K562 (cell line): ENCODE data around the gene ZNF429. TPM values are rescaled to one million over a fixed set of nuclear protein-coding genes. Genes with fewer than 3 reads are reported as not detected.

Source experiments
- CREB3 ChIP-seq: fragments of 450-650 bp; conservative IDR thresholded peaks from 2 replicates; pipeline ENCODE4 v1.6.1; 2016; ENCODE audit warnings: missing genetic modification characterization, low read depth, mild to moderate bottlenecking, missing compliant biosample characterization, moderate library complexity
- CTCF ChIP-seq, 3 experiments: IDR thresholded peaks in 2 of 3; conservative IDR thresholded peaks in 1 of 3; 2 replicates each; pipeline ENCODE4 v1.5.1; 2011 to 2012; ENCODE audit warnings: low read length in 3 of 3, mild to moderate bottlenecking in 3 of 3, control low read depth in 2 of 3, improper control_type of control experiment in 1 of 3, inconsistent platforms in 1 of 3, low read depth in 1 of 3, mixed read lengths in 1 of 3, moderate library complexity in 1 of 3; ENCODE audit not compliant: insufficient read depth in 2 of 3
- FOS ChIP-seq: IDR thresholded peaks from 3 replicates; pipeline ENCODE4 v1.6.1; 2011; ENCODE audit not compliant: insufficient read length; ENCODE audit errors: extremely low read depth
- FOXM1 ChIP-seq, 2 experiments: fragments of 450-650 bp in 1 of 2; sonication (generic) in 1 of 2; formaldehyde crosslinking in 1 of 2; IDR thresholded peaks; 2 replicates each; pipeline versions ENCODE4 v1.6.1 to v1.9.0; 2017 to 2022; ENCODE audit warnings: low read depth in 2 of 2, mild to moderate bottlenecking in 2 of 2, missing genetic modification reagents in 1 of 2, moderate library complexity in 1 of 2
- L3MBTL2 ChIP-seq: fragments of 450-650 bp; IDR thresholded peaks from 2 replicates; pipeline ENCODE4 v1.6.1; 2016; ENCODE audit warnings: mild to moderate bottlenecking, moderate library complexity
- MAZ ChIP-seq, 2 experiments: fragments of 450-650 bp in 1 of 2; sonication (generic) in 1 of 2; formaldehyde crosslinking; IDR thresholded peaks in 1 of 2; conservative IDR thresholded peaks in 1 of 2; 2 replicates each; pipeline versions ENCODE4 v1.4.0 to v1.5.0; 2020; ENCODE audit warnings: mild to moderate bottlenecking in 1 of 2, missing genetic modification reagents in 1 of 2
- MEIS2 ChIP-seq: fragments of 450-650 bp; IDR thresholded peaks from 2 replicates; pipeline ENCODE4 v1.6.1; 2014; ENCODE audit warnings: mild to moderate bottlenecking; ENCODE audit not compliant: partially characterized antibody
- NR0B1 ChIP-seq: fragments of 450-650 bp; IDR thresholded peaks from one replicate; pipeline ENCODE4 v1.6.1; 2018; ENCODE audit warnings: mild to moderate bottlenecking, moderate library complexity; ENCODE audit not compliant: partially characterized antibody
- NRF1 ChIP-seq, 2 experiments: fragments of 450-650 bp; IDR thresholded peaks in 1 of 2; conservative IDR thresholded peaks in 1 of 2; 2 replicates each; pipeline ENCODE4 v1.6.1; 2014; ENCODE audit warnings: mild to moderate bottlenecking in 2 of 2
- PTRF ChIP-seq: fragments of 450-650 bp; IDR thresholded peaks from 2 replicates; pipeline ENCODE4 v1.6.1; 2016; ENCODE audit warnings: mild to moderate bottlenecking, missing genetic modification characterization, missing compliant biosample characterization
- SMC3 ChIP-seq: conservative IDR thresholded peaks from 2 replicates; pipeline ENCODE4 v1.6.1; 2011; ENCODE audit warnings: low read depth, low read length, improper control_type of control experiment; ENCODE audit not compliant: insufficient read depth
- SP1 ChIP-seq: sonication (generic); formaldehyde crosslinking; IDR thresholded peaks from 2 replicates; pipeline ENCODE4 v1.8.1; 2022; ENCODE audit warnings: mild to moderate bottlenecking, missing genetic modification reagents
- TEAD4 ChIP-seq, 2 experiments: sonication (generic) in 1 of 2; formaldehyde crosslinking in 1 of 2; IDR thresholded peaks; 2 replicates each; pipeline versions ENCODE4 v1.6.1 to v1.8.0; 2012 to 2022; ENCODE audit warnings: borderline replicate concordance in 1 of 2, inconsistent platforms in 1 of 2, low read length in 1 of 2, mild to moderate bottlenecking in 1 of 2, missing genetic modification reagents in 1 of 2
- YY1 ChIP-seq, 3 experiments: IDR thresholded peaks; 2 replicates each; pipeline ENCODE4 v1.6.1; 2011; ENCODE audit warnings: low read length in 2 of 3, mild to moderate bottlenecking in 2 of 3, moderate library complexity in 2 of 3, borderline replicate concordance in 1 of 3, control low read depth in 1 of 3, low read depth in 1 of 3; ENCODE audit not compliant: insufficient read depth in 3 of 3, insufficient replicate concordance in 2 of 3, control insufficient read depth in 1 of 3, insufficient read length in 1 of 3; ENCODE audit errors: extremely low read depth in 1 of 3
- ZFP36 ChIP-seq: fragments of 150-350 bp; IDR thresholded peaks from 2 replicates; pipeline ENCODE4 v1.6.1; 2018; ENCODE audit warnings: low read length, low read depth; ENCODE audit not compliant: partially characterized antibody
- ZNF316 ChIP-seq: fragments of 450-650 bp; IDR thresholded peaks from 2 replicates; pipeline ENCODE4 v1.6.1; 2016
- ZNF431 ChIP-seq: sonication (generic); formaldehyde crosslinking; IDR thresholded peaks from 2 replicates; pipeline ENCODE4 v1.8.0; 2022; ENCODE audit warnings: mild to moderate bottlenecking, missing genetic modification reagents
- ZNF655 ChIP-seq: fragments of 250-450 bp; sonication (Bioruptor Pico); IDR thresholded peaks from 2 replicates; pipeline ENCODE4 v1.5.0; 2021
- polyA plus RNA-seq, 8 experiments: library from polyadenylated mRNA; depleted of rRNA in 4 of 8; stranded (reverse) in 5 of 8; unstranded in 3 of 8; fragments of >200 nt; fragmentation: Nextera tagmentation in 2 of 8; fragmentation: Illumina TruSeq in 1 of 8; extraction: Ambion mirVana in 2 of 8; extraction: Trizol in 1 of 8; gene quantifications; 2 replicates each; pipeline versions ENCODE4 v1.2.1 to v1.2.3, GENCODE V29; 2011 to 2014; ENCODE audit warnings: inconsistent platforms in 1 of 8, missing spikeins in 1 of 8
- total RNA-seq, 7 experiments: library from RNA; depleted of rRNA in 6 of 7; stranded (reverse); fragments of >200 nt in 6 of 7; fragmentation: Illumina TruSeq in 2 of 7; extraction: Trizol in 2 of 7; gene quantifications; 2 replicates each; pipeline versions ENCODE4 v1.2.1 to v1.2.3, GENCODE V29; 2011 to 2021; ENCODE audit warnings: low replicate concordance in 1 of 7
- TF ChIP-seq, protein P1 (sequence below): IDR thresholded peaks from 3 replicates; pipeline ENCODE4 v1.6.1; 2011; ENCODE audit warnings: borderline replicate concordance, mild to moderate bottlenecking; ENCODE audit not compliant: insufficient read length, insufficient read depth

The ZNF429 gene
- total and polyA plus RNA-seq, 9 of the 15 experiments (the other 6 are each of a cell fraction or from before 2014, with no cell fraction given), result 11.4 to 24.5 (median 16.3) TPM

DNA sequence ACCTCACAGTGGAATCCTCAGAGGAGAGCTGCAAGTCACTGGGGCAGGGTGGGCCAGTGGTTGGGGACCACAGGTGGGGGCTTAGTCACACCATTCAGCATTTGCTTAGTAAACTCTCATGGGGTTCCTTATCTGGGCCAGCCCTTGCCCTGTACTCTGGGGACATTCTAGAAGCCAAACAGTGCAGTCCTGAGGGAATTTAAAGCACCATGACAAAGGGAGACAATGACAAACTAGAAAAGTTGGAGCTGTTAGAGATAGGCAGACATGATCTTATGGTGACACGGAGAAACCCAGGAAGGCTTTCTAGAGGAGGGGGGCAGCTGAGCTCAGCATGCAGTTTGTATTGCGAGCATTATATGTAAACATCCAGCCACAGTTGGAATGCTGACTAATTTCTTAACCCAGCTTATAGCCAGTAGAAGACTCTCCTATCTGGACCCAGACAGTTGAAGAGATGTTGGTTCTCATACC is 87.6 kb downstream of the ZNF429 start (continued):
- TF ChIP-seq TEAD4 (IDR thresholded peaks at IDR 0.05; ENCODE audit: low read length) (peak; percentile 27), TEAD4 (CRISPR knock-in tag; IDR thresholded peaks at IDR 0.05; ENCODE audit: borderline replicate concordance) (no peak), YY1 (IDR thresholded peaks at IDR 0.05; ENCODE audit: borderline replicate concordance in 1 of 3, control insufficient read depth in 1 of 3, extremely low read depth in 1 of 3, insufficient read depth in 3 of 3, insufficient read length in 1 of 3, insufficient replicate concordance in 2 of 3, low read depth in 1 of 3, low read length in 2 of 3) (no peak), PTRF (no peak), ZFP36 (peak; percentile 99), L3MBTL2 (no peak), NRF1 (conservative IDR thresholded peaks at IDR 0.05 in 1 of 2, IDR thresholded peaks at IDR 0.05 in 1 of 2) (0 out of 4 replicates have a peak, but pooled peaks of 1 of the 2 experiments have one; percentile 7), ZNF655 (CRISPR knock-in tag) (no peak), SP1 (no peak), MAZ (CRISPR knock-in tag; conservative IDR thresholded peaks at IDR 0.05 in 1 of 2, IDR thresholded peaks at IDR 0.05 in 1 of 2) (no peak), FOS (no peak), SMC3 (no peak), NR0B1 (no peak), MEIS2 (peak; percentile 39), FOXM1 (IDR thresholded peaks at IDR 0.05; ENCODE audit: low read depth) (peak; percentile 36; the same call in 1 of the 2 replicates), FOXM1 (CRISPR knock-in tag; IDR thresholded peaks at IDR 0.05; ENCODE audit: low read depth) (no peak), CTCF (IDR thresholded peaks at IDR 0.05 in 2 of 3, conservative IDR thresholded peaks at IDR 0.05 in 1 of 3; ENCODE audit: insufficient read depth in 2 of 3, low read depth in 1 of 3, low read length in 3 of 3) (no peak), CREB3 (no peak), ZNF431 (no peak), ZNF316 (peak; percentile 20)
- TF ChIP-seq, protein P1, sequence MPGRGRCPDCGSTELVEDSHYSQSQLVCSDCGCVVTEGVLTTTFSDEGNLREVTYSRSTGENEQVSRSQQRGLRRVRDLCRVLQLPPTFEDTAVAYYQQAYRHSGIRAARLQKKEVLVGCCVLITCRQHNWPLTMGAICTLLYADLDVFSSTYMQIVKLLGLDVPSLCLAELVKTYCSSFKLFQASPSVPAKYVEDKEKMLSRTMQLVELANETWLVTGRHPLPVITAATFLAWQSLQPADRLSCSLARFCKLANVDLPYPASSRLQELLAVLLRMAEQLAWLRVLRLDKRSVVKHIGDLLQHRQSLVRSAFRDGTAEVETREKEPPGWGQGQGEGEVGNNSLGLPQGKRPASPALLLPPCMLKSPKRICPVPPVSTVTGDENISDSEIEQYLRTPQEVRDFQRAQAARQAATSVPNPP, result no peak
